Mesodermal cell (in vitro differentiated cells): ENCODE results near the gene DACT2.
"Not testable (repeated sequence)": the region's sequence is repeated elsewhere in the genome, so short reads cannot be mapped to it uniquely, and the experiment has no call there.

ENCODE experiments used
- H3K27ac ChIP-seq: 2 replicates; pipeline ENCODE4 v1.7.0; 2013; ENCODE audit warnings: mild to moderate bottlenecking, low read depth, low read length, moderate library complexity; ENCODE audit not compliant: severe bottlenecking
- H3K36me3 ChIP-seq: 2 replicates; pipeline ENCODE4 v1.7.1; 2013; ENCODE audit warnings: mild to moderate bottlenecking, low read length, moderate library complexity; ENCODE audit not compliant: control insufficient read depth, insufficient read depth
- H3K4me1 ChIP-seq: one replicate; pipeline ENCODE4 v1.7.1; 2013; ENCODE audit warnings: mild to moderate bottlenecking, low read length; ENCODE audit not compliant: insufficient read depth, control insufficient read depth, poor library complexity, severe bottlenecking
- H3K4me3 ChIP-seq: 2 replicates; pipeline ENCODE4 v1.7.0; 2013; ENCODE audit warnings: low read length, control low read depth, mild to moderate bottlenecking; ENCODE audit not compliant: insufficient read depth, poor library complexity, severe bottlenecking; ENCODE audit errors: extremely low read depth
- H3K9me3 ChIP-seq: 2 replicates; pipeline ENCODE4 v1.7.1; 2013; ENCODE audit warnings: mild to moderate bottlenecking, low read length, moderate library complexity; ENCODE audit not compliant: control insufficient read depth
- WGBS, 2 experiments: methylation state at CpG; one replicate each; pipeline ENCODE4 v1.1.5; 2013; ENCODE audit warnings: missing lambda C conversion rate in 2 of 2; ENCODE audit not compliant: insufficient coverage in 2 of 2; 5-methylcytosine and 5-hydroxymethylcytosine counted together

Gene DACT2

GRCh38 chr6:168363302-168363701 lies 43.7 kb upstream of the DACT2 start:
- Histone ChIP-seq H3K4me3 (no peak overlapping the region), H3K9me3 (peaks cover 4% of the 10 kb centered on the region), H3K27ac (no peak overlapping the region), H3K4me1 (no peaks in the 10 kb centered on the region), H3K36me3 (no peaks in the 10 kb centered on the region)
- WGBS, 2 experiments = 80% methylated on average over 2 of the region's 3 CpGs; no CpG with 5 or more reads in 1 of the 2 experiments

GRCh38 chr6:168362276-168362990 lies 42.9 kb upstream of the DACT2 start:
- Histone ChIP-seq H3K36me3 (no peaks in the 10 kb centered on the region), H3K4me3 (no peak overlapping the region), H3K9me3 (peaks cover 4% of the 10 kb centered on the region), H3K4me1 (no peaks in the 10 kb centered on the region), H3K27ac (no peak overlapping the region)
- WGBS, 2 experiments = 95 to 97% methylated on average over 6 of the region's 10 CpGs

- H3K4me1 ChIP-seq = no peaks in the 10 kb centered on the region
- no peak overlapping the region for H3K4me3 ChIP-seq
- H3K9me3 ChIP-seq = peaks cover 4% of the 10 kb centered on the region
- no peak overlapping the region for H3K27ac ChIP-seq
- 91 to 94% methylated on average over 7 to 8 of the region's 9 CpGs for WGBS, 2 experiments
- no peaks in the 10 kb centered on the region for H3K36me3 ChIP-seq
These were observed 42.2 kb upstream of the DACT2 start for GRCh38 chr6:168361766-168362165.

- Histone ChIP-seq H3K9me3 (no peaks in the 10 kb centered on the region), H3K27ac (no peak overlapping the region), H3K4me1 (no peaks in the 10 kb centered on the region), H3K36me3 (no peaks in the 10 kb centered on the region), H3K4me3 (no peak overlapping the region)
- 84 to 87% methylated on average over 6 to 14 of the region's 14 CpGs for WGBS, 2 experiments
These were observed 40.2 kb upstream of the DACT2 start for GRCh38 chr6:168359794-168360193.

GRCh38 chr6:168358842-168359420 lies 39.4 kb upstream of the DACT2 start:
- H3K4me3 ChIP-seq = no peak overlapping the region
- H3K27ac ChIP-seq = no peak overlapping the region
- 90 to 97% methylated on average over 9 to 10 of the region's 20 CpGs for WGBS, 2 experiments
- no peaks in the 10 kb centered on the region for H3K4me1 ChIP-seq
- H3K9me3 ChIP-seq = no peaks in the 10 kb centered on the region
- no peaks in the 10 kb centered on the region for H3K36me3 ChIP-seq

GRCh38 chr6:168356872-168357271 lies 37.3 kb upstream of the DACT2 start:
- not testable (repeated sequence) for H3K9me3 ChIP-seq, H3K27ac ChIP-seq, H3K36me3 ChIP-seq, H3K4me3 ChIP-seq, H3K4me1 ChIP-seq
- no CpG with 5 or more reads among the region's 20 CpGs for WGBS, 2 experiments

GRCh38 chr6:168355716-168356522 lies 36.3 kb upstream of the DACT2 start:
- H3K4me1 ChIP-seq = no peaks in the 10 kb centered on the region
- H3K4me3 ChIP-seq = no peak overlapping the region
- H3K9me3 ChIP-seq = no peaks in the 10 kb centered on the region
- no peak overlapping the region for H3K27ac ChIP-seq
- 59 to 61% methylated on average over 27 to 28 of the region's 28 CpGs for WGBS, 2 experiments
- H3K36me3 ChIP-seq = no peaks in the 10 kb centered on the region

- Histone ChIP-seq H3K9me3 (no peaks in the 10 kb centered on the region), H3K27ac (no peak overlapping the region), H3K4me3 (no peak overlapping the region), H3K4me1 (no peaks in the 10 kb centered on the region), H3K36me3 (no peaks in the 10 kb centered on the region)
- 84 to 93% methylated on average over 4 to 6 of the region's 10 CpGs for WGBS, 2 experiments
These were observed 34.8 kb upstream of the DACT2 start for GRCh38 chr6:168354338-168354737.

- Histone ChIP-seq H3K9me3 (no peaks in the 10 kb centered on the region), H3K27ac (no peak overlapping the region), H3K4me3 (no peak overlapping the region), H3K36me3 (no peaks in the 10 kb centered on the region), H3K4me1 (no peaks in the 10 kb centered on the region)
- 91 to 94% methylated on average over 7 to 9 of the region's 9 CpGs for WGBS, 2 experiments
These were observed 33.5 kb upstream of the DACT2 start for GRCh38 chr6:168353041-168353440.

GRCh38 chr6:168352096-168352495 lies 32.5 kb upstream of the DACT2 start:
- no peak overlapping the region for H3K27ac ChIP-seq
- no peaks in the 10 kb centered on the region for H3K4me1 ChIP-seq
- H3K36me3 ChIP-seq = no peaks in the 10 kb centered on the region
- WGBS, 2 experiments = 94 to 100% methylated on average over 1 to 3 of the region's 5 CpGs
- H3K9me3 ChIP-seq = no peaks in the 10 kb centered on the region
- H3K4me3 ChIP-seq = no peak overlapping the region
